Left lung (tissue), 10 donors: ENCODE data around the gene SEMA6A. TPM values are rescaled to one million over a fixed set of nuclear protein-coding genes. Genes with fewer than 3 reads are reported as not detected.

ENCODE experiments used
- ATAC-seq: fragments of 200-7000 bp; cut with Tn5 transposase; one replicate; pipeline ENCODE4 v1.9.1; 2020; ENCODE audit warnings: moderate library complexity
- DNase-seq, 4 donors: peaks; one replicate each; pipeline ENCODE4 v3.0.0-alpha.2; 2013 to 2020
- H3K27ac ChIP-seq, 2 donors: fragments of 200-600 bp; sonication (generic) in 1 of 2; one replicate each; pipeline versions ENCODE4 v1.5.0 to v1.8.0; 2020 to 2021
- H3K27me3 ChIP-seq, 2 donors: fragments of 200-600 bp; sonication (generic) in 1 of 2; one replicate each; pipeline versions ENCODE4 v1.5.0 to v1.8.0; 2020 to 2021
- H3K36me3 ChIP-seq, 2 donors: fragments of 200-600 bp; sonication (generic) in 1 of 2; one replicate each; pipeline versions ENCODE4 v1.5.0 to v1.8.0; 2020 to 2021
- H3K4me1 ChIP-seq, 2 donors: fragments of 200-600 bp; one replicate each; pipeline ENCODE4 v1.8.0; 2021
- H3K4me3 ChIP-seq, 2 donors: fragments of 200-600 bp; sonication (generic) in 1 of 2; one replicate each; pipeline versions ENCODE4 v1.5.0 to v1.8.0; 2020 to 2021; ENCODE audit warnings: mild to moderate bottlenecking in 1 of 2
- H3K9me3 ChIP-seq, 2 donors: fragments of 200-600 bp; sonication (generic) in 1 of 2; one replicate each; pipeline versions ENCODE4 v1.5.0 to v1.8.0; 2020 to 2021
- CTCF ChIP-seq, 2 donors: fragments of 200-600 bp; sonication (generic) in 1 of 2; IDR thresholded peaks; one replicate each; pipeline versions ENCODE4 v1.5.0 to v1.8.0; 2021; ENCODE audit warnings: antibody characterized with exemption in 2 of 2
- intact Hi-C, 2 donors: fragments of 100-400 bp; cut with DNase I; formaldehyde crosslinking; loops; one replicate each; pipeline versions ENCODE4 v1.11.2 to v1.14.2; 2022
- polyA plus RNA-seq, 6 donors: library from polyadenylated mRNA; unstranded; fragments of 120-200 nt; gene quantifications; one replicate each; pipeline ENCODE4 v1.2.1, GENCODE V29; 2013; ENCODE audit not compliant: insufficient read length in 6 of 6
- total RNA-seq, 2 donors: library from RNA; stranded (reverse); fragmentation: NEBNext Ultra II Directional; extraction: Animal tissue kit (Norgen Biotek cat#: 25700); gene quantifications; one replicate each; pipeline ENCODE4 v1.2.1, GENCODE V29; 2021
- donor health status: DM: no; HTN: yes; CAD: no.
- donor health status: DM: no; HTN: no; CAD: no.

SEMA6A gene
- total and polyA plus RNA-seq, 8 donors = 15.3 to 45.8 (median 39.6) TPM

- ATAC-seq (no peak), DNase-seq (no peak)
- no peak overlapping the region for H3K27ac ChIP-seq
- no peaks in the 10 kb centered on the region for H3K4me1 ChIP-seq
- H3K4me3 ChIP-seq = no peak overlapping the region
- intact Hi-C loops = no loop called here
- H3K27me3 ChIP-seq = no peaks in the 10 kb centered on the region
- H3K36me3 ChIP-seq = peaks cover 0 to 4% of the 10 kb centered on the region in 2 donors
- no peak for TF ChIP-seq CTCF (IDR thresholded peaks at IDR 0.05)
- no peaks in the 10 kb centered on the region for H3K9me3 ChIP-seq
Measured at GRCh38 chr5:116487045-116487444, 87.6 kb downstream of the SEMA6A start.

GRCh38 chr5:116486588-116486987 is 88.0 kb downstream of the SEMA6A start:
- no peaks in the 10 kb centered on the region for H3K27me3 ChIP-seq
- ATAC-seq = no peak
- no peak overlapping the region for H3K4me3 ChIP-seq
- intact Hi-C loops = no loop called here
- no peak for DNase-seq
- H3K9me3 ChIP-seq = no peaks in the 10 kb centered on the region
- TF ChIP-seq CTCF (IDR thresholded peaks at IDR 0.05) = no peak
- peaks cover 0 to 8% of the 10 kb centered on the region in 2 donors for H3K36me3 ChIP-seq
- H3K27ac ChIP-seq = no peak overlapping the region
- H3K4me1 ChIP-seq = no peaks in the 10 kb centered on the region

GRCh38 chr5:116484645-116485044 is 90.0 kb downstream of the SEMA6A start:
- intact Hi-C loops = no loop called here
- no peak for ATAC-seq
- TF ChIP-seq CTCF (IDR thresholded peaks at IDR 0.05) = no peak
- H3K27me3 ChIP-seq = no peaks in the 10 kb centered on the region
- no peaks in the 10 kb centered on the region for H3K9me3 ChIP-seq
- H3K4me3 ChIP-seq = no peak overlapping the region
- H3K27ac ChIP-seq = no peak overlapping the region
- DNase-seq = no peak
- H3K4me1 ChIP-seq = peaks cover 5 to 6% of the 10 kb centered on the region in 2 donors
- peaks cover 0 to 17% of the 10 kb centered on the region in 2 donors for H3K36me3 ChIP-seq

- H3K27ac ChIP-seq = no peak overlapping the region
- H3K4me1 ChIP-seq = peaks cover 5 to 10% of the 10 kb centered on the region in 2 donors
- no peak for TF ChIP-seq CTCF (IDR thresholded peaks at IDR 0.05)
- intact Hi-C loops = no loop called here
- H3K4me3 ChIP-seq = no peak overlapping the region
- H3K9me3 ChIP-seq = peaks cover 0 to 2% of the 10 kb centered on the region in 2 donors
- H3K27me3 ChIP-seq = no peaks in the 10 kb centered on the region
- no peak for ATAC-seq
- DNase-seq = no peak
- H3K36me3 ChIP-seq = peaks cover 0 to 23% of the 10 kb centered on the region in 2 donors
Measured at GRCh38 chr5:116482394-116482793, 92.2 kb downstream of the SEMA6A start.

- intact Hi-C loops = no loop called here
- Histone ChIP-seq H3K4me3 (no peak overlapping the region), H3K4me1 (peaks cover 5 to 10% of the 10 kb centered on the region in 2 donors), H3K27me3 (no peaks in the 10 kb centered on the region), H3K27ac (no peak overlapping the region), H3K9me3 (peaks cover 0 to 16% of the 10 kb centered on the region in 2 donors), H3K36me3 (peaks cover 0 to 37% of the 10 kb centered on the region in 2 donors)
- ATAC-seq (no peak), DNase-seq (no peak)
- no peak for TF ChIP-seq CTCF (IDR thresholded peaks at IDR 0.05)
Measured at GRCh38 chr5:116480894-116481510, 93.6 kb downstream of the SEMA6A start.
